H1 (cell line): ENCODE measurements around the gene CT45A10. TPM values are rescaled to one million over a fixed set of nuclear protein-coding genes. Genes with fewer than 3 reads are reported as not detected.

Source experiments
- CBX8 ChIP-seq: fragments of 300-800, 300-1000 bp; sonication (generic); IDR thresholded peaks from 2 replicates; pipeline ENCODE4 v1.7.1; 2016; ENCODE audit warnings: low read depth, low read length, borderline replicate concordance
- CHD7 ChIP-seq: fragments of 300-600 bp; sonication (generic); IDR thresholded peaks from 2 replicates; pipeline ENCODE4 v1.7.1; 2012; ENCODE audit warnings: low read length, moderate library complexity, mild to moderate bottlenecking, inconsistent platforms; ENCODE audit not compliant: insufficient replicate concordance
- CTBP2 ChIP-seq: IDR thresholded peaks from 2 replicates; pipeline ENCODE4 v1.7.0; 2011; ENCODE audit warnings: borderline replicate concordance, mild to moderate bottlenecking, moderate library complexity, mixed read lengths, low read length; ENCODE audit not compliant: insufficient read depth, insufficient read length
- JUN ChIP-seq: IDR thresholded peaks from 2 replicates; pipeline ENCODE4 v1.6.1; 2011; ENCODE audit warnings: low read depth, mild to moderate bottlenecking, improper control_type of control experiment, low read length
- JUND ChIP-seq: IDR thresholded peaks from 2 replicates; pipeline ENCODE4 v1.6.1; 2011; ENCODE audit warnings: mild to moderate bottlenecking, improper control_type of control experiment, low read length
- SP2 ChIP-seq: IDR thresholded peaks from 2 replicates; pipeline ENCODE4 v1.6.1; 2012; ENCODE audit warnings: mild to moderate bottlenecking, low read length, inconsistent platforms
- TAF7 ChIP-seq: optimal IDR thresholded peaks from 2 replicates; pipeline ENCODE3; 2011; ENCODE audit warnings: low read depth, mild to moderate bottlenecking, inconsistent platforms, low read length, moderate library complexity, borderline replicate concordance
- YY1 ChIP-seq: IDR thresholded peaks from 2 replicates; pipeline ENCODE4 v1.6.1; 2011; ENCODE audit warnings: low read depth, mild to moderate bottlenecking, low read length
- polyA plus RNA-seq, 7 experiments: library from polyadenylated mRNA; depleted of rRNA in 3 of 7; stranded (reverse) in 5 of 7; unstranded in 2 of 7; fragments of >200 nt in 5 of 7; fragments of 200-250 nt in 2 of 7; gene quantifications; 1 replicate in 5 of 7; 2 replicates in 1 of 7; 4 replicates in 1 of 7; pipeline versions ENCODE4 v1.2.1 to v1.2.3, GENCODE V29; 2011 to 2013; ENCODE audit warnings: missing spikeins in 2 of 7, mixed read lengths in 2 of 7
- total RNA-seq: library from RNA; stranded (reverse); fragmentation: NEBNext Ultra II Directional; extraction: Animal tissue kit (Norgen Biotek cat#: 25700); gene quantifications from 2 replicates; pipeline ENCODE4 v1.2.1, GENCODE V29; 2021

Gene CT45A10
- total and polyA plus RNA-seq, 2 of the 8 experiments (the other 6 are each of a cell fraction or from before 2014, with no cell fraction given) = not detected

GRCh38 chrX:135931644-135932487 lies 38.6 kb upstream of the CT45A10 start (continued):
- no peak for TF ChIP-seq CHD7
- no peak for TF ChIP-seq JUN
- TF ChIP-seq CTBP2 = no peak
- TF ChIP-seq CBX8 = no peak
- no peak for TF ChIP-seq YY1
- no peak for TF ChIP-seq SP2
- TF ChIP-seq JUND = no peak
- TF ChIP-seq TAF7 = no peak
